ENCODE results near the gene ZPLD1.

ZPLD1 gene

GRCh38 chr3:102526865-102527264 is 92.0 kb downstream of the ZPLD1 start:
- no peak for TF ChIP-seq CTCF (IDR thresholded peaks at IDR 0.05)

GRCh38 chr3:102528727-102529126 is 93.9 kb downstream of the ZPLD1 start:
- no peak for TF ChIP-seq CTCF (IDR thresholded peaks at IDR 0.05)

Data from LNCAP (cell line).